Aorta (tissue), 5 donors: Measurements from ENCODE around the gene CDC42BPB. TPM values are rescaled to one million over a fixed set of nuclear protein-coding genes. Genes with fewer than 3 reads are reported as not detected.

Source experiments
- ATAC-seq: fragments of 200-7000 bp; cut with Tn5 transposase; one replicate; pipeline ENCODE4 v1.9.1; 2022; ENCODE audit warnings: moderate library complexity; ENCODE audit not compliant: low FRiP score
- DNase-seq, 2 donors: peaks; one replicate each; pipeline ENCODE4 v3.0.0-alpha.2; 2020
- H3K27ac ChIP-seq, 2 donors: one replicate each; pipeline ENCODE4 v1.5.1; 2013; ENCODE audit warnings: low read length in 2 of 2, mild to moderate bottlenecking in 2 of 2, moderate library complexity in 2 of 2, control low read depth in 1 of 2, inconsistent platforms in 1 of 2, low read depth in 1 of 2
- H3K27me3 ChIP-seq, 2 donors: one replicate each; pipeline ENCODE4 v1.6.1; 2013; ENCODE audit warnings: control low read depth in 1 of 2, low read length in 1 of 2, mild to moderate bottlenecking in 1 of 2, moderate library complexity in 1 of 2; ENCODE audit not compliant: insufficient read depth in 2 of 2, control insufficient read depth in 1 of 2
- H3K36me3 ChIP-seq, 2 donors: one replicate each; pipeline ENCODE4 v1.6.1; 2013; ENCODE audit warnings: control low read depth in 1 of 2, low read length in 1 of 2, mild to moderate bottlenecking in 1 of 2; ENCODE audit not compliant: insufficient read depth in 2 of 2, control insufficient read depth in 1 of 2
- H3K4me1 ChIP-seq, 2 donors: one replicate each; pipeline ENCODE4 v1.6.1; 2013; ENCODE audit warnings: low read length in 2 of 2, control low read depth in 1 of 2, mild to moderate bottlenecking in 1 of 2, moderate library complexity in 1 of 2; ENCODE audit not compliant: insufficient read depth in 2 of 2, control insufficient read depth in 1 of 2
- H3K4me3 ChIP-seq, 2 donors: one replicate each; pipeline ENCODE4 v1.5.1; 2013; ENCODE audit warnings: low read length in 2 of 2, control low read depth in 1 of 2, mild to moderate bottlenecking in 1 of 2
- H3K9me3 ChIP-seq: one replicate; pipeline ENCODE4 v1.6.1; 2013; ENCODE audit warnings: mild to moderate bottlenecking, low read length; ENCODE audit not compliant: control insufficient read depth
- WGBS, 2 donors: extraction: QIAGEN DNeasy Blood & Tissue Kit; methylation state at CpG; one replicate each; pipeline ENCODE4 v1.1.7; 2013; 5-methylcytosine and 5-hydroxymethylcytosine counted together
- intact Hi-C, 2 donors: fragments of 100-400 bp; cut with DNase I; formaldehyde crosslinking; loops; one replicate each; pipeline versions ENCODE4 v1.14.2 to v1.15.0; 2022
- polyA plus RNA-seq, 2 donors: library from polyadenylated mRNA; stranded (reverse); fragments of 200-250 nt; gene quantifications; one replicate each; pipeline ENCODE4 v1.2.3, GENCODE V29; 2013
- total RNA-seq, 2 donors: library from RNA; stranded (reverse); fragmentation: NEBNext Ultra II Directional; extraction: Animal tissue kit (Norgen Biotek cat#: 25700); gene quantifications; one replicate each; pipeline ENCODE4 v1.2.1, GENCODE V29; 2021
- donor health status: healthy with polysubstance abuse.
- donor health status: Bipolar disorder and iron deficiency.
- donor health status: DM: no; HTN: no; CAD: no.
- donor health status: DM: no; HTN: no; CAD: no.
- donor health status: DM: yes; HTN: yes; CAD: no.

The CDC42BPB gene
- total and polyA plus RNA-seq, 4 donors, result 18.4 to 101 (median 63.8) TPM

- Histone ChIP-seq H3K36me3 (peaks cover 0 to 5% of the 10 kb centered on the region in 2 donors), H3K4me3 (no peak overlapping the region), H3K9me3 (no peaks in the 10 kb centered on the region), H3K27ac (no peak overlapping the region), H3K27me3 (no peaks in the 10 kb centered on the region), H3K4me1 (no peaks in the 10 kb centered on the region)
- WGBS, 2 donors, result 83 to 85% methylated on average over 3 of the region's 3 CpGs
- intact Hi-C loops, result no loop called here
- ATAC-seq, result no peak
- DNase-seq, result no peak
Observed at GRCh38 chr14:102991376-102991775, 66.0 kb downstream of the CDC42BPB start.

DNA sequence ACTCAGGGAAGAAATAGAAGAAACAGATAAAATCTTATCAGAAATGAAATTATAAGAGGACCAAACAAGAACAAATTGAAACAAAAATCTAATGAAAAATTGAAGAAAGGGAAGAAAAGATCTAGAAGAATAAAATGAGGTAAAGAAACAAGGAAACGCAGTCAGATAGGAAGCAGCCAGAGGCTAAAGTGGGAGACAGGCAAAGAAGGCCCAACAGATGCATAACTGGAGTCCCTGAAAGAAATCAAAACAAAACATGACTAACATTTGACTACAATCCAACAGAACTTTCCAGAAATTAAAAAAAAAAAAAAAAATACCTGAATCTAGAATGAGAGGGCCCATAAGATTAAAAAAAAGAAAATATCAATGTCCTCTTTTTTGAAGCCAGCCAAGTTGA is 69.3 kb downstream of the CDC42BPB start:
- intact Hi-C loops, result no loop called here

DNA sequence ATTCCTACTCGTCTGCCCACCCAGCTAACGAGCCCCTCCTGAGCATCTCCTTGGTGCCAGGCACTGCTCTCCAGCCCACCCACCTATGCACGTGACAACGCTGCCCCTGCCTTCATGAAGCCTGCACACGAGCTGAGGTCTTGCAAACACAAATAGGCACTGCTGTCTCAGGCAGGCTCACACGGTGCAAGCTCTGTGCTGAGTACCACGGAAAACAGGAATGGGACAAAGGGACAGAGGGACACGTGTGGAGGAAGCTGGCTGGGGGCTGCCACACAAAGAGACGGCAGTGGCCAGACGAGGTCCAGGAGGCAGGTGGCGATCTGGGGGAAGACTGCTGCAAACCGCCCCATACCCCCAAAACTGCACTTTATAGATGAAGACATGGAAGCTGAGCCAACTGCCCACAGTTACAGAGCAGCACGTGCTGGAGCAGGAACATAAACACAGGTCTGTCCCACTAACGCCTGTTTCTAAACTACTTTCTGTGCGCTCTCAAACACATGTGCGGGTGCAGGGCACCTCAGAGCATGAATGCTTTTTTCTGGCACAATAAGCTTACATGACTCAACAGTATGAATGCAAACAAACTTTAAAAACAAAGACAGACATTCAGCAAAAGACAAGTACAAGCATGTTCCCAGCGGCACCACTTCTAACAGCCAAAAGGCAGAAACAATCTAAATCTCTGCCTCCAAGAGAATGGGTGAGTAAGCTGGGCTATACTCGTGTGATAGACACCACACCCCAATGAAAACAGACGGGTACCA is 70.4 kb downstream of the CDC42BPB start:
- Histone ChIP-seq H3K4me3 (no peak overlapping the region), H3K36me3 (peaks cover 0 to 8% of the 10 kb centered on the region in 2 donors), H3K27ac (no peak overlapping the region), H3K9me3 (no peaks in the 10 kb centered on the region), H3K4me1 (no peaks in the 10 kb centered on the region), H3K27me3 (no peaks in the 10 kb centered on the region)
- DNase-seq (peak; percentile 32 to 43), ATAC-seq (no peak)
- 89 to 90% methylated on average over 19 of the region's 19 CpGs for WGBS, 2 donors
- intact Hi-C loops, result no loop called here

More for the DNA sequence above, 69.3 kb downstream of the CDC42BPB start:
- no peaks in the 10 kb centered on the region for H3K9me3 ChIP-seq
- ATAC-seq (no peak), DNase-seq (no peak)
- no peaks in the 10 kb centered on the region for H3K27me3 ChIP-seq
- 97 to 100% methylated on average over 1 of the region's 1 CpG for whole genome bisulfite sequencing, 2 donors
- no peaks in the 10 kb centered on the region for H3K4me1 ChIP-seq
- H3K36me3 ChIP-seq, result peaks cover 0 to 9% of the 10 kb centered on the region in 2 donors
- no peak overlapping the region for H3K27ac ChIP-seq
- H3K4me3 ChIP-seq, result no peak overlapping the region

GRCh38 chr14:102985665-102986064 is 71.7 kb downstream of the CDC42BPB start:
- no peaks in the 10 kb centered on the region for H3K27me3 ChIP-seq
- H3K9me3 ChIP-seq, result no peaks in the 10 kb centered on the region
- peaks cover 0 to 8% of the 10 kb centered on the region in 2 donors for H3K36me3 ChIP-seq
- H3K4me1 ChIP-seq, result no peaks in the 10 kb centered on the region
- no peak overlapping the region for H3K27ac ChIP-seq
- no peak overlapping the region for H3K4me3 ChIP-seq
- ATAC-seq (peak; percentile 50), DNase-seq (peak; percentile 51 to 69)
- WGBS, 2 donors, result 77 to 85% methylated on average over 10 of the region's 10 CpGs
- intact Hi-C loops, result no loop called here

DNA sequence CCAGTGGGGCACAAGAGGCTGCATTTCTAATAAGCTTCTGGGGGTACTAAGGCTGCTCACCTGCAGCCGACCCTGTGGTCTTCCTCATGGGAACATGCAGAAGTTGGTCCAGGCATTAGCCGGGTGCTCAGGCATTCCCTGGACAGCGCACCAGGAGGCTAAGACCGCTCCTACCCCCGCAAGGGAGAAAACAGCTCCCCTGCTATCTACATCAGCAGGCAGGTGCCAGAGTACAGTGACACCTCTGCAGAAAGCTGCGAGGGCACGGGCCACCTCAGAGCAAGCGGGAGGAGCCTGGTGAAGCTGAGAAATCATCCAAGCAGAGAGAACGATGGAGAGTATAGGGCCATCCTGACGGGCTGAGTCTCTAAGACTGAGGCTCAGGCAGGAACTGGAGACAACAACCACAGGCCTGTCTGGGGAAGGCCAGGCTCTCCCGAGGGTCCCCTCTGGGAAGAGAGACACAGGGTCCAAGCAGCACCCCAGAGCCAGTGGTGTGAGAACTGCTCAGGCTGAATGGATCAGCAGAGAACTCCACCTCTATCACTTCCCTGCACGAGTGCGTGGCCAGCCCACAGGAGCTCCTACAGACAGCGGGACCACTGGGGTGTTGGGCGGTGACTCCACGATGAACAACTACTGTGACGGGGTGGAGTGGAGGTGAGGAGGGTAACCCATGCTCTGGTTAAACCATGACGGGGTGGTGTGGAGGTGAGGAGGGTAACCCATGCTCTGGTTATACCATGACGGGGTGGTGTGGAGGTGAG is 72.8 kb downstream of the CDC42BPB start:
- Histone ChIP-seq H3K27me3 (no peaks in the 10 kb centered on the region), H3K9me3 (no peaks in the 10 kb centered on the region), H3K36me3 (peaks cover 0 to 7% of the 10 kb centered on the region in 2 donors), H3K4me1 (no peaks in the 10 kb centered on the region), H3K4me3 (no peak overlapping the region), H3K27ac (no peak overlapping the region)
- intact Hi-C loops, result no loop called here
- DNase-seq (peak; percentile 30 to 57), ATAC-seq (no peak)
- WGBS, 2 donors, result 93 to 95% methylated on average over 19 of the region's 19 CpGs

- intact Hi-C loops, result no loop called here
- 92 to 94% methylated on average over 14 of the region's 14 CpGs for WGBS, 2 donors
Observed at GRCh38 chr14:102983496-102983895, 73.9 kb downstream of the CDC42BPB start.

DNA sequence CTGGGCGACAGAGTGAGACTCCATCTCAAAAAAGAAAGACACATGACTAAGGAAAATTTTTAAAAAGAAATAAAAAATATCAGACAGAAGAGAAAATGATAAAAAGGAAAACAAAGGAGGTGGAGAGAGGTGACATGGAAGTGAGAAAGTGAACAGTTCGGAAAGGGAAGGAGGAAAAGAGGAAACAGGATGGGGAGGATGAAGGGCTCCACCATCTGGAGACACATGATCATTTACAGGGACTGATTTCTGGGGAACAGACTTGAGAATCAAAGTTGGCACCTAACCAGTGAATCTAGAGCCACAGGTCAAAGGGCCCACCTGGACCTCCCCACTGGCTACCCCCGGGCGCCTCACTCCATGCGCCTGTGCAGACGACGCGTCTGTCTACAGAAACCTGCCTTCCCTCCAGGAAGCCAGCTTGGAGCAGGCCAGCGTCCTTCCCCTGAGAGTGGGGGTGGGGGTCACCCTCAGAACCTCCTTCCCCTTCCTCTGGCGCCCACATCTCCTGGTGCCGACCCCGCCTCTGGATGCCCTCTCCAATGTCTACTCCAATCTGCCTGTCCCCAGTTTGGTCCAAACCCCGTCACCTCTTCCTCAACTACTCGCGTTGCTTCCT is 74.4 kb downstream of the CDC42BPB start:
- H3K27ac ChIP-seq, result no peak overlapping the region
- ATAC-seq (no peak), DNase-seq (peak; percentile 32 to 61)
- H3K27me3 ChIP-seq, result no peaks in the 10 kb centered on the region
- no peaks in the 10 kb centered on the region for H3K4me1 ChIP-seq
- 85 to 88% methylated on average over 13 to 15 of the region's 15 CpGs for WGBS, 2 donors
- H3K4me3 ChIP-seq, result no peak overlapping the region
- intact Hi-C loops, result no loop called here
- no peaks in the 10 kb centered on the region for H3K9me3 ChIP-seq
- H3K36me3 ChIP-seq, result peaks cover 0 to 8% of the 10 kb centered on the region in 2 donors

More at GRCh38 chr14:102983496-102983895, 73.9 kb downstream of the CDC42BPB start:
- DNase-seq (peak; percentile 35 to 72), ATAC-seq (no peak)
- no peaks in the 10 kb centered on the region for H3K27me3 ChIP-seq
- H3K9me3 ChIP-seq, result no peaks in the 10 kb centered on the region
- peaks cover 0 to 7% of the 10 kb centered on the region in 2 donors for H3K36me3 ChIP-seq
- no peaks in the 10 kb centered on the region for H3K4me1 ChIP-seq
- H3K4me3 ChIP-seq, result no peak overlapping the region
- H3K27ac ChIP-seq, result no peak overlapping the region

DNA sequence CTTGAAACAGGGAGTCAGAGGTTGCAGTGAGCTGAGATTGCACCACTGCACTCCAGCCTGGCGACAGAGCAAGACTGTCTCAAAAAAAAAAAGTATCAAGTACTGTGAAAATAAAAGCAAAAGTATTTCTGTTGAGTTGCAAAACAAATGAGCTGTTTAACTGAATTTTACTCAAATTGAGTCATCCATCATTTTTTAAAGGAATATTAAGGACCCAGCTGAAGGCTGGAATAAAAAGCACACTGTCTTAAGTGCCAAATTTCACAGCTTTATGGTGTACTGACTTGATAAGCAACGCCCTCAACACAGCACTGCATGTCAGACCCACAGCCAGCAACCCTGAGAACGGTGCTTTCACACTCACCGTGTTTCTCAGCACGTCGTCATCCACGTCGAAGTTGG is 76.9 kb downstream of the CDC42BPB start:
- H3K27ac ChIP-seq, result no peak overlapping the region
- peaks cover 0 to 6% of the 10 kb centered on the region in 2 donors for H3K36me3 ChIP-seq
- 76 to 80% methylated on average over 8 of the region's 8 CpGs for WGBS, 2 donors
- intact Hi-C loops, result no loop called here
- no peak overlapping the region for H3K4me3 ChIP-seq
- no peaks in the 10 kb centered on the region for H3K4me1 ChIP-seq
- H3K9me3 ChIP-seq, result no peaks in the 10 kb centered on the region
- ATAC-seq (no peak), DNase-seq (peak in 1 of 2 donors; percentile 48)
- no peaks in the 10 kb centered on the region for H3K27me3 ChIP-seq
